K562 (cell line): ENCODE results near the gene KCTD7. TPM values are rescaled to one million over a fixed set of nuclear protein-coding genes. Genes with fewer than 3 reads are reported as not detected.

Source experiments
- ATF7 ChIP-seq: fragments of 450-650 bp; IDR thresholded peaks from 2 replicates; pipeline ENCODE4 v1.7.1; 2014; ENCODE audit warnings: mild to moderate bottlenecking, moderate library complexity
- CLOCK ChIP-seq: fragments of 250-450 bp; sonication (Bioruptor Pico); IDR thresholded peaks from 2 replicates; pipeline ENCODE4 v1.4.0; 2020; ENCODE audit warnings: mild to moderate bottlenecking, moderate library complexity, borderline replicate concordance
- EP400 ChIP-seq: fragments of 450-650 bp; IDR thresholded peaks from 2 replicates; pipeline ENCODE4 v1.6.1; 2017; ENCODE audit warnings: antibody characterized with exemption, mild to moderate bottlenecking, moderate library complexity
- ERF ChIP-seq: fragments of 450-650 bp; formaldehyde crosslinking; IDR thresholded peaks from 2 replicates; pipeline ENCODE4 v1.4.0; 2020; ENCODE audit warnings: mild to moderate bottlenecking, mixed read lengths
- FOXM1 ChIP-seq, 2 experiments: fragments of 450-650 bp in 1 of 2; sonication (generic) in 1 of 2; formaldehyde crosslinking in 1 of 2; IDR thresholded peaks; 2 replicates each; pipeline versions ENCODE4 v1.6.1 to v1.9.0; 2017 to 2022; ENCODE audit warnings: low read depth in 2 of 2, mild to moderate bottlenecking in 2 of 2, missing genetic modification reagents in 1 of 2, moderate library complexity in 1 of 2
- HMG20B ChIP-seq: fragments of 250-450 bp; sonication (Bioruptor Pico); IDR thresholded peaks from 2 replicates; pipeline ENCODE4 v1.5.0; 2021; ENCODE audit warnings: mild to moderate bottlenecking
- TEAD4 ChIP-seq, 2 experiments: sonication (generic) in 1 of 2; formaldehyde crosslinking in 1 of 2; IDR thresholded peaks; 2 replicates each; pipeline versions ENCODE4 v1.6.1 to v1.8.0; 2012 to 2022; ENCODE audit warnings: borderline replicate concordance in 1 of 2, inconsistent platforms in 1 of 2, low read length in 1 of 2, mild to moderate bottlenecking in 1 of 2, missing genetic modification reagents in 1 of 2
- ZNF143 ChIP-seq: sonication (generic); formaldehyde crosslinking; IDR thresholded peaks from 2 replicates; pipeline ENCODE4 v1.9.0; 2022; ENCODE audit warnings: mild to moderate bottlenecking, missing genetic modification reagents
- ZNF699 ChIP-seq: fragments of 250-450 bp; sonication (Bioruptor Pico); IDR thresholded peaks from 2 replicates; pipeline ENCODE4 v1.8.0; 2021; ENCODE audit warnings: mild to moderate bottlenecking, moderate library complexity; ENCODE audit not compliant: insufficient replicate concordance
- polyA plus RNA-seq, 8 experiments: library from polyadenylated mRNA; depleted of rRNA in 4 of 8; stranded (reverse) in 5 of 8; unstranded in 3 of 8; fragments of >200 nt; fragmentation: Nextera tagmentation in 2 of 8; fragmentation: Illumina TruSeq in 1 of 8; extraction: Ambion mirVana in 2 of 8; extraction: Trizol in 1 of 8; gene quantifications; 2 replicates each; pipeline versions ENCODE4 v1.2.1 to v1.2.3, GENCODE V29; 2011 to 2014; ENCODE audit warnings: inconsistent platforms in 1 of 8, missing spikeins in 1 of 8
- total RNA-seq, 7 experiments: library from RNA; depleted of rRNA in 6 of 7; stranded (reverse); fragments of >200 nt in 6 of 7; fragmentation: Illumina TruSeq in 2 of 7; extraction: Trizol in 2 of 7; gene quantifications; 2 replicates each; pipeline versions ENCODE4 v1.2.1 to v1.2.3, GENCODE V29; 2011 to 2021; ENCODE audit warnings: low replicate concordance in 1 of 7
- TF ChIP-seq, protein P1 (sequence below): fragments of 450-650 bp; formaldehyde crosslinking; IDR thresholded peaks from 2 replicates; pipeline ENCODE4 v1.4.0; 2022; ENCODE audit warnings: missing genetic modification characterization
- TF ChIP-seq, protein P2 (sequence below), 3 experiments: fragments of 200-800 bp in 1 of 3; fragments of 250-450 bp in 1 of 3; fragments of 450-650 bp in 1 of 3; sonication (Bioruptor Pico) in 1 of 3; sonication (Bioruptor generic) in 1 of 3; formaldehyde crosslinking in 1 of 3; IDR thresholded peaks; 2 replicates each; pipeline versions ENCODE4 v1.6.1 to v1.8.0; 2016 to 2022; ENCODE audit warnings: mild to moderate bottlenecking in 2 of 3, missing genetic modification characterization in 2 of 3, missing compliant biosample characterization in 1 of 3, moderate library complexity in 1 of 3
- TF ChIP-seq, protein P3 (sequence below), 2 experiments: fragments of 450-650 bp; IDR thresholded peaks; 2 replicates each; pipeline ENCODE4 v1.6.1; 2018; ENCODE audit warnings: mild to moderate bottlenecking in 2 of 2, low read depth in 1 of 2; ENCODE audit not compliant: partially characterized antibody in 2 of 2

The KCTD7 gene
- total and polyA plus RNA-seq, 9 of the 15 experiments (the other 6 are each of a cell fraction or from before 2014, with no cell fraction given): 1.5 to 26.0 (median 9.0) TPM

DNA sequence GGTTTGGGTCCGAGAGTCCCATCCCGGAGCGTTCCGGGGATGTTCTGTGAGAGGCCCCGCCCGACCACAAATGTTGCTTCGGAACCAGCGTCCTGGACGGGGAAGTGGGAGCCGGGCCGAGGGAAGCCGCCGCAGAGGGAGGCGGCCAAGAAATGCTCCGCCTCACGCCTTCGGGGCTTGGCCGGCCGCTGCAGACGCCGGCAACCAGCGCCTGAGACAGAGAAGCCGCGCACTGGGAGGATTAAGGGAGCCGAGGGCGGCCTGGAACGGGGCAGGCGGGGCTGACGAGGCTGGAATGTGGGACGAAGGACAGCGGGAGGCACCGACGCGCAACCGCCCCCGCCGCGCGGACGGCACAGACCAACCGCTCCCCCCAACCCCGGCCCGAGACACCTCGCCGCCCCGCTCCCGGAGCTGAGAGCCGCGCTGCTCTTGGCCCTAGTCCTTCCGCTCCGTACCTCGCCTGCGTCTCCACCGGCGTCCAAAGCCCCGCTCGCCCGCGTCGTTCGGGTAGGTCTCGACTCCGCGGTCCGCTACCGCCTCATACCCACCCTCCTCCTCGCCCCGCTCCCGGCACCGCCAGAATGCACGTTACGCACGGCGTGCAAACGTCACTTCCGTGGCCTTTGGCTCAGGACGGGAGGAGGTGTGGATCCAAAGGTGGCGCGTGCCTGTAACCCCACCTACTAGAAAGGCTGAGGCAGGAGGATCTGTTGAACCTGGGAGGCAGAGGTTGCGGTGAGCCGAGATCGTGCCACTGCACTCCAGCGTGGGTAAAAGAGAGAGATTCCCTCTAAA is 36.7 kb upstream of the KCTD7 start (continued):
- TF ChIP-seq, protein P1, sequence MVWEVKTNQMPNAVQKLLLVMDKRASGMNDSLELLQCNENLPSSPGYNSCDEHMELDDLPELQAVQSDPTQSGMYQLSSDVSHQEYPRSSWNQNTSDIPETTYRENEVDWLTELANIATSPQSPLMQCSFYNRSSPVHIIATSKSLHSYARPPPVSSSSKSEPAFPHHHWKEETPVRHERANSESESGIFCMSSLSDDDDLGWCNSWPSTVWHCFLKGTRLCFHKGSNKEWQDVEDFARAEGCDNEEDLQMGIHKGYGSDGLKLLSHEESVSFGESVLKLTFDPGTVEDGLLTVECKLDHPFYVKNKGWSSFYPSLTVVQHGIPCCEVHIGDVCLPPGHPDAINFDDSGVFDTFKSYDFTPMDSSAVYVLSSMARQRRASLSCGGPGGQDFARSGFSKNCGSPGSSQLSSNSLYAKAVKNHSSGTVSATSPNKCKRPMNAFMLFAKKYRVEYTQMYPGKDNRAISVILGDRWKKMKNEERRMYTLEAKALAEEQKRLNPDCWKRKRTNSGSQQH: 0 out of 2 replicates have a peak, but pooled peaks have one; percentile 57
- TF ChIP-seq CLOCK (CRISPR knock-in tag): no peak
- TF ChIP-seq ZNF143 (CRISPR knock-in tag): no peak
- TF ChIP-seq, protein P2, sequence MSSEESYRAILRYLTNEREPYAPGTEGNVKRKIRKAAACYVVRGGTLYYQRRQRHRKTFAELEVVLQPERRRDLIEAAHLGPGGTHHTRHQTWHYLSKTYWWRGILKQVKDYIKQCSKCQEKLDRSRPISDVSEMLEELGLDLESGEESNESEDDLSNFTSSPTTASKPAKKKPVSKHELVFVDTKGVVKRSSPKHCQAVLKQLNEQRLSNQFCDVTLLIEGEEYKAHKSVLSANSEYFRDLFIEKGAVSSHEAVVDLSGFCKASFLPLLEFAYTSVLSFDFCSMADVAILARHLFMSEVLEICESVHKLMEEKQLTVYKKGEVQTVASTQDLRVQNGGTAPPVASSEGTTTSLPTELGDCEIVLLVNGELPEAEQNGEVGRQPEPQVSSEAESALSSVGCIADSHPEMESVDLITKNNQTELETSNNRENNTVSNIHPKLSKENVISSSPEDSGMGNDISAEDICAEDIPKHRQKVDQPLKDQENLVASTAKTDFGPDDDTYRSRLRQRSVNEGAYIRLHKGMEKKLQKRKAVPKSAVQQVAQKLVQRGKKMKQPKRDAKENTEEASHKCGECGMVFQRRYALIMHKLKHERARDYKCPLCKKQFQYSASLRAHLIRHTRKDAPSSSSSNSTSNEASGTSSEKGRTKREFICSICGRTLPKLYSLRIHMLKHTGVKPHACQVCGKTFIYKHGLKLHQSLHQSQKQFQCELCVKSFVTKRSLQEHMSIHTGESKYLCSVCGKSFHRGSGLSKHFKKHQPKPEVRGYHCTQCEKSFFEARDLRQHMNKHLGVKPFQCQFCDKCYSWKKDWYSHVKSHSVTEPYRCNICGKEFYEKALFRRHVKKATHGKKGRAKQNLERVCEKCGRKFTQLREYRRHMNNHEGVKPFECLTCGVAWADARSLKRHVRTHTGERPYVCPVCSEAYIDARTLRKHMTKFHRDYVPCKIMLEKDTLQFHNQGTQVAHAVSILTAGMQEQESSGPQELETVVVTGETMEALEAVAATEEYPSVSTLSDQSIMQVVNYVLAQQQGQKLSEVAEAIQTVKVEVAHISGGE (CRISPR knock-in tag; IDR thresholded peaks at IDR 0.05): peak in 1 of 3 experiments; percentile 82; a peak in 2 of 6 replicates
- peak; percentile 78 for TF ChIP-seq ATF7
- no peak for TF ChIP-seq FOXM1 (IDR thresholded peaks at IDR 0.05; ENCODE audit: low read depth)
- TF ChIP-seq FOXM1 (CRISPR knock-in tag; IDR thresholded peaks at IDR 0.05; ENCODE audit: low read depth): peak; percentile 59; the same call in 1 of the 2 replicates
- TF ChIP-seq TEAD4 (IDR thresholded peaks at IDR 0.05; ENCODE audit: low read length): peak; percentile 28
- TF ChIP-seq TEAD4 (CRISPR knock-in tag; IDR thresholded peaks at IDR 0.05; ENCODE audit: borderline replicate concordance): no peak
- TF ChIP-seq ZNF699 (CRISPR knock-in tag): no peak
- TF ChIP-seq ERF (CRISPR knock-in tag): no peak
- TF ChIP-seq, protein P3, sequence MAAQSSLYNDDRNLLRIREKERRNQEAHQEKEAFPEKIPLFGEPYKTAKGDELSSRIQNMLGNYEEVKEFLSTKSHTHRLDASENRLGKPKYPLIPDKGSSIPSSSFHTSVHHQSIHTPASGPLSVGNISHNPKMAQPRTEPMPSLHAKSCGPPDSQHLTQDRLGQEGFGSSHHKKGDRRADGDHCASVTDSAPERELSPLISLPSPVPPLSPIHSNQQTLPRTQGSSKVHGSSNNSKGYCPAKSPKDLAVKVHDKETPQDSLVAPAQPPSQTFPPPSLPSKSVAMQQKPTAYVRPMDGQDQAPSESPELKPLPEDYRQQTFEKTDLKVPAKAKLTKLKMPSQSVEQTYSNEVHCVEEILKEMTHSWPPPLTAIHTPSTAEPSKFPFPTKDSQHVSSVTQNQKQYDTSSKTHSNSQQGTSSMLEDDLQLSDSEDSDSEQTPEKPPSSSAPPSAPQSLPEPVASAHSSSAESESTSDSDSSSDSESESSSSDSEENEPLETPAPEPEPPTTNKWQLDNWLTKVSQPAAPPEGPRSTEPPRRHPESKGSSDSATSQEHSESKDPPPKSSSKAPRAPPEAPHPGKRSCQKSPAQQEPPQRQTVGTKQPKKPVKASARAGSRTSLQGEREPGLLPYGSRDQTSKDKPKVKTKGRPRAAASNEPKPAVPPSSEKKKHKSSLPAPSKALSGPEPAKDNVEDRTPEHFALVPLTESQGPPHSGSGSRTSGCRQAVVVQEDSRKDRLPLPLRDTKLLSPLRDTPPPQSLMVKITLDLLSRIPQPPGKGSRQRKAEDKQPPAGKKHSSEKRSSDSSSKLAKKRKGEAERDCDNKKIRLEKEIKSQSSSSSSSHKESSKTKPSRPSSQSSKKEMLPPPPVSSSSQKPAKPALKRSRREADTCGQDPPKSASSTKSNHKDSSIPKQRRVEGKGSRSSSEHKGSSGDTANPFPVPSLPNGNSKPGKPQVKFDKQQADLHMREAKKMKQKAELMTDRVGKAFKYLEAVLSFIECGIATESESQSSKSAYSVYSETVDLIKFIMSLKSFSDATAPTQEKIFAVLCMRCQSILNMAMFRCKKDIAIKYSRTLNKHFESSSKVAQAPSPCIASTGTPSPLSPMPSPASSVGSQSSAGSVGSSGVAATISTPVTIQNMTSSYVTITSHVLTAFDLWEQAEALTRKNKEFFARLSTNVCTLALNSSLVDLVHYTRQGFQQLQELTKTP (IDR thresholded peaks at IDR 0.05; ENCODE audit: low read depth in 1 of 2, partially characterized antibody in 2 of 2): peak; percentile 56 to 67
- no peak for TF ChIP-seq HMG20B (CRISPR knock-in tag)
- peak; percentile 87 for TF ChIP-seq EP400
